GM12873 (cell line): ENCODE data around the gene FBXW4.

Experiments
- CTCF ChIP-seq: IDR thresholded peaks from 2 replicates; pipeline ENCODE4 v1.5.1; 2012; ENCODE audit warnings: low read depth, mild to moderate bottlenecking, moderate library complexity, low read length, control low read depth; ENCODE audit not compliant: insufficient read depth; ENCODE audit errors: missing control alignments

The FBXW4 gene

GRCh38 chr10:101704331-101704730, 9.4 kb upstream of the FBXW4 start:
- no peak for TF ChIP-seq CTCF

GRCh38 chr10:101696632-101697031, 1.7 kb upstream of the FBXW4 start:
- TF ChIP-seq CTCF: no peak

GRCh38 chr10:101695404-101695890, 477 bp upstream of the FBXW4 start:
- no peak for TF ChIP-seq CTCF

- no peak for TF ChIP-seq CTCF
Observed at GRCh38 chr10:101693978-101694673, 844 bp downstream of the FBXW4 start.

GRCh38 chr10:101693651-101693977, 1.4 kb downstream of the FBXW4 start:
- no peak for TF ChIP-seq CTCF

GRCh38 chr10:101691081-101691480, 3.9 kb downstream of the FBXW4 start:
- TF ChIP-seq CTCF: no peak

GRCh38 chr10:101690461-101690860, 4.5 kb downstream of the FBXW4 start:
- no peak for TF ChIP-seq CTCF
